Endothelial cell of umbilical vein (primary cell): ENCODE measurements around the gene YWHAG. TPM values are rescaled to one million over a fixed set of nuclear protein-coding genes. Genes with fewer than 3 reads are reported as not detected.
A peak's percentile ranks its signal among the peaks of the same experiment; 100 is the strongest.

Experiments used
- BruUV-seq: library from RNA; stranded (reverse); fragments of 400-500 nt; replicated peaks from 2 replicates; lab custom pipeline; 2021; lab: Mats Ljungman, UMichigan
- CTCF ChIA-PET: fragments of 300-600, 350-600 bp; sonication (Branson Sonifier 250); formaldehyde crosslinking; loops from one replicate; lab custom pipeline; 2021; ENCODE audit warnings: antibody characterized with exemption, inconsistent platforms; lab: Charles Lee
- POLR2A ChIA-PET: fragments of 300-600, 350-600 bp; sonication (Branson Sonifier 250); formaldehyde crosslinking; loops from one replicate; lab custom pipeline; 2021; ENCODE audit warnings: antibody characterized with exemption, inconsistent platforms; lab: Charles Lee
- DNase-seq: peaks from one replicate; pipeline ENCODE4 v3.0.0-alpha.2; 2011; ENCODE audit warnings: low read depth, low spot score
- FAIRE-seq: peaks from 2 replicates; lab custom pipeline; 2011; peaks lifted over from hg19 to GRCh38; lab: Jason Lieb, UNC
- H2AFZ ChIP-seq: 2 replicates; pipeline ENCODE4 v1.6.0; 2012; ENCODE audit warnings: low read depth, low read length, control low read depth, inconsistent platforms
- H3K27ac ChIP-seq: 2 replicates; pipeline ENCODE4 v1.5.1; 2011; ENCODE audit warnings: low read depth, mild to moderate bottlenecking, control low read depth, low read length, moderate library complexity; ENCODE audit not compliant: insufficient read depth
- H3K27me3 ChIP-seq, 2 experiments: 2 replicates each; pipeline versions ENCODE4 v1.6.0 to v1.6.1; 2011; ENCODE audit warnings: low read length in 2 of 2, mixed read lengths in 1 of 2; ENCODE audit not compliant: control insufficient read depth in 2 of 2, insufficient read depth in 2 of 2
- H3K36me3 ChIP-seq, 2 experiments: 2 replicates in 1 of 2; 3 replicates in 1 of 2; pipeline ENCODE4 v1.5.1; 2011; ENCODE audit warnings: low read length in 2 of 2, mild to moderate bottlenecking in 1 of 2, moderate library complexity in 1 of 2; ENCODE audit not compliant: control insufficient read depth in 2 of 2, insufficient read depth in 2 of 2; ENCODE audit errors: extremely low read depth in 1 of 2
- H3K4me1 ChIP-seq: 3 replicates; pipeline ENCODE4 v1.5.1; 2011; ENCODE audit warnings: mild to moderate bottlenecking, low read length; ENCODE audit not compliant: control insufficient read depth, insufficient read depth; ENCODE audit errors: extremely low read depth
- H3K4me2 ChIP-seq: 2 replicates; pipeline ENCODE4 v1.6.1; 2011; ENCODE audit warnings: low read length, control low read depth, mixed read lengths; ENCODE audit not compliant: insufficient read depth
- H3K4me3 ChIP-seq, 3 experiments: fragments of 200-600 bp in 1 of 3; sonication (generic), shearing (Covaris generic) in 1 of 3; replicated peaks in 1 of 3; 2 replicates each; pipeline ENCODE4 v1.5.1; 2011 to 2016; ENCODE audit warnings: control low read depth in 3 of 3, low read length in 3 of 3, mild to moderate bottlenecking in 2 of 3, inconsistent platforms in 1 of 3, low read depth in 1 of 3, moderate library complexity in 1 of 3; ENCODE audit not compliant: insufficient read depth in 1 of 3
- H3K79me2 ChIP-seq: 2 replicates; pipeline ENCODE4 v1.6.0; 2012; ENCODE audit warnings: low read length, inconsistent platforms; ENCODE audit not compliant: control insufficient read depth, insufficient read depth
- H3K9ac ChIP-seq: replicated peaks from 2 replicates; pipeline ENCODE3; 2011; ENCODE audit warnings: low read length, control low read depth; ENCODE audit not compliant: insufficient read depth; ENCODE audit errors: extremely low read depth
- H3K9me1 ChIP-seq: replicated peaks from 3 replicates; pipeline ENCODE4 v1.6.0; 2011; ENCODE audit warnings: mild to moderate bottlenecking, low read length; ENCODE audit not compliant: control insufficient read depth, insufficient read depth; ENCODE audit errors: extremely low read depth
- H3K9me3 ChIP-seq: replicated peaks from 2 replicates; pipeline ENCODE4 v1.5.1; 2012; ENCODE audit warnings: low read length, inconsistent platforms; ENCODE audit not compliant: control insufficient read depth, insufficient read depth
- H4K20me1 ChIP-seq: replicated peaks from 2 replicates; pipeline ENCODE3; 2011; ENCODE audit warnings: mild to moderate bottlenecking, low read length; ENCODE audit not compliant: control insufficient read depth, insufficient read depth; ENCODE audit errors: extremely low read depth
- EZH2 ChIP-seq: IDR thresholded peaks from 2 replicates; pipeline ENCODE4 v1.6.1; 2012; ENCODE audit warnings: borderline replicate concordance, low read depth, mild to moderate bottlenecking, moderate library complexity, low read length, inconsistent platforms; ENCODE audit not compliant: severe bottlenecking
- FOS ChIP-seq: IDR thresholded peaks from 2 replicates; pipeline ENCODE4 v1.6.1; 2011; ENCODE audit warnings: mild to moderate bottlenecking, low read length, moderate library complexity, borderline replicate concordance; ENCODE audit not compliant: insufficient read depth
- GATA2 ChIP-seq: IDR thresholded peaks from 2 replicates; pipeline ENCODE4 v1.7.0; 2011; ENCODE audit warnings: low read depth, mild to moderate bottlenecking, moderate library complexity, mixed read lengths, low read length; ENCODE audit not compliant: insufficient read length, insufficient read depth
- JUN ChIP-seq: IDR thresholded peaks from 2 replicates; pipeline ENCODE4 v1.6.1; 2011; ENCODE audit warnings: borderline replicate concordance, low read depth; ENCODE audit not compliant: insufficient read length, insufficient read depth
- MYC ChIP-seq: IDR thresholded peaks from one replicate; pipeline ENCODE4 v1.6.1; 2011; ENCODE audit warnings: mild to moderate bottlenecking, low read depth, low read length
- POLR2A ChIP-seq: IDR thresholded peaks from 2 replicates; pipeline ENCODE4 v1.6.1; 2012; ENCODE audit warnings: low read depth, mild to moderate bottlenecking, control low read depth, low read length
- POLR2AphosphoS5 ChIP-seq: IDR thresholded peaks from 2 replicates; pipeline ENCODE4 v1.6.1; 2012; ENCODE audit warnings: low read depth, mild to moderate bottlenecking, control low read depth, low read length, moderate library complexity; ENCODE audit not compliant: insufficient read depth
- dilution Hi-C: fragments of 300-500 bp; cut with MboI; formaldehyde crosslinking; loops from one replicate; pipeline ENCODE4 v1.15.0; 2019; ENCODE audit warnings: low sequenced_read_pairs; ENCODE audit not compliant: extremely low pct_ligation_motif_present
- intact Hi-C: fragments of 100-400 bp; cut with micrococcal nuclease; formaldehyde crosslinking; loops from one replicate; pipeline ENCODE4 v1.10.0; 2022
- polyA plus RNA-seq, 4 experiments: library from polyadenylated mRNA; depleted of rRNA in 3 of 4; stranded (reverse) in 3 of 4; unstranded in 1 of 4; fragments of >200 nt; gene quantifications; 2 replicates each; pipeline versions ENCODE4 v1.2.1 to v1.2.3, GENCODE V29; 2011 to 2012; ENCODE audit warnings: missing spikeins in 1 of 4
- total RNA-seq: library from RNA; stranded (reverse); gene quantifications from 2 replicates; pipeline ENCODE4 v1.2.3, GENCODE V29; 2021
- TF ChIP-seq, protein P1 (sequence below): IDR thresholded peaks from 2 replicates; pipeline ENCODE4 v1.6.1; 2011; ENCODE audit not compliant: insufficient read depth, insufficient read length
- TF ChIP-seq, protein P2 (sequence below), 2 donors: IDR thresholded peaks; 1 replicate in 1 of 2; 2 replicates in 1 of 2; pipeline ENCODE4 v1.5.1; 2011; ENCODE audit warnings: low read length in 2 of 2, mild to moderate bottlenecking in 2 of 2, moderate library complexity in 2 of 2, control low read depth in 1 of 2, inconsistent platforms in 1 of 2, low read depth in 1 of 2; ENCODE audit not compliant: insufficient read depth in 1 of 2; ENCODE audit errors: extremely low read depth in 1 of 2

The YWHAG gene
- total and polyA plus RNA-seq, 2 donors (not counting 3 experiments of a cell fraction or from before 2014, with no cell fraction given) = 55.6 to 205 TPM

DNA sequence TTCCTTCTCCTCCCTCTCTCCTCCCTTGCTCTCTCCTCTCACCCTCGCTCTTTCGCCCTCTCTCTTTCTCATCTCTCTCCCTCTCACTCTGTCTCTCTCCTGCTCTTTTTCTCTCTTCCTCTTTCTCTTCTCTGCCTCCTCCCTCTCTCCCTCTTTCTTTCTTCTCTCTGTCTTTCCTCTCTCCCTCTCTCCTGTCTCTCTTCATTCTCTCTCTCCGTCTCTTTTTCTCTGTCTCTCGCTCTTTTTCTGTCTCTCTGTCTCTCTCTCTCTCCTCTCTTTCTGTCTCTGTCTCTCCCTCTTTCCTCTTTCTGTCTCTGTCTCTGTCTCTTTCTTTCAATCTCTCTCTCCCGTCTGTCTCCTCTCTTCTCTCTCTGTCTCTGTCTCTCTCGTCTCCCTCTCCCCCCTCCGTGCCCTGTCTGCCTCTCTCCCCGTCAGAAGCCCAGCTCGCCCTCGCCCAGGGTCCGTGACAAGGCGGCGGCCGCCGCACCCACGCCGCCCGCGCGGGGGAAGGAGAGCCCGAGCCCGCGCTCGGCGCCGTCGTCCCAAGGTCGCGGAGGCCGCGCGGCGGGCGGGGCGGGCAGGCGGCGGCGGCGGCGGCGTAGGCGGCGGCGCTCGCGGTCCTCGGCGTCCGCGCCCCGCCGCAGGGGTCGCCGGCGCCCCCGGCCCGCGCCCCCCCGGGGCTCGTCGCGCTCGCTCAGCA is 77.6 kb downstream of the YWHAG start:
- H3K36me3 ChIP-seq = peaks cover 0 to 2% of the 10 kb centered on the region in 2 experiments
- no peaks in the 10 kb centered on the region for H3K9me1 ChIP-seq
- H2AFZ ChIP-seq = peak overlapping the region; percentile 60
- dilution Hi-C loops = no loop called here
- no peak for TF ChIP-seq MYC
- TF ChIP-seq EZH2 = peak; percentile 67
- no peak for TF ChIP-seq GATA2
- TF ChIP-seq, protein P1, sequence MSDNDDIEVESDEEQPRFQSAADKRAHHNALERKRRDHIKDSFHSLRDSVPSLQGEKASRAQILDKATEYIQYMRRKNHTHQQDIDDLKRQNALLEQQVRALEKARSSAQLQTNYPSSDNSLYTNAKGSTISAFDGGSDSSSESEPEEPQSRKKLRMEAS = no peak
- no peak for TF ChIP-seq FOS
- H3K4me3 ChIP-seq = peak overlapping the region in 1 of 3 experiments; percentile 42
- H4K20me1 ChIP-seq = no peaks in the 10 kb centered on the region
- no peak for DNase-seq
- POLR2A ChIA-PET = interaction anchor here (0.6 kb wide), 1 partner anchor 22 kb away, joined by 5 read pairs; no protein-coding TSS in a partner anchor
- H3K4me2 ChIP-seq = no peak overlapping the region
- no peak for FAIRE-seq
- H3K27me3 ChIP-seq = peaks cover 14 to 25% of the 10 kb centered on the region in 2 experiments
- H3K9me3 ChIP-seq = no peaks in the 10 kb centered on the region
- no peaks in the 10 kb centered on the region for H3K4me1 ChIP-seq
- no peaks in the 10 kb centered on the region for H3K79me2 ChIP-seq
- CTCF ChIA-PET = interaction anchor here (2.8 to 3.6 kb wide), 2 partner anchors 19 to 103 kb away, joined by 14 to 17 read pairs; no protein-coding TSS in a partner anchor
- BruUV-seq = no TSS peak
- H3K9ac ChIP-seq = no peak overlapping the region
- no peak overlapping the region for H3K27ac ChIP-seq
- intact Hi-C loops = no loop called here

DNA sequence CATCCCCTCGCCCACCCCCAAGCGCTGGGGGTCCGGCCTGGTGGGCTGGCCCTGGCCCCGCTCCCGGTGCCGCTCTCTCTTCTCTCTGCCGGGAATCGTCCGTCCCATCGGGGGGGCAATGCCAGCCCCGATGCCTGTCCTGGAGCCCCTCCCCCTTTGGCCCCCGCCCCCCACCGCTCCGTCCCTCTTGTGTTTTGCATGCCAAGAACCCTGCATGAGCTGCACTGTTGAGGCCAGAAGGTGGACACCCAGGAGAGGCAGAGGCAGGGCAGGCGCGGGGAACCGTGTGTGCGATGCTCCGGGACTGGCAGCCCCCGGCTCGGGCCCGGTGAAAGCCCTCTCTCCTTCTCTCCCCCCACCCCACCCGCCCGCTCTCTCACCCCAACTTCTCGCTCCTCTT is 78.4 kb downstream of the YWHAG start:
- H2AFZ ChIP-seq = no peak overlapping the region
- no peak for TF ChIP-seq EZH2
- TF ChIP-seq POLR2A = no peak
- TF ChIP-seq FOS = no peak
- TF ChIP-seq GATA2 = no peak
- TF ChIP-seq JUN = no peak
- TF ChIP-seq, protein P1 = no peak
- TF ChIP-seq, protein P2, sequence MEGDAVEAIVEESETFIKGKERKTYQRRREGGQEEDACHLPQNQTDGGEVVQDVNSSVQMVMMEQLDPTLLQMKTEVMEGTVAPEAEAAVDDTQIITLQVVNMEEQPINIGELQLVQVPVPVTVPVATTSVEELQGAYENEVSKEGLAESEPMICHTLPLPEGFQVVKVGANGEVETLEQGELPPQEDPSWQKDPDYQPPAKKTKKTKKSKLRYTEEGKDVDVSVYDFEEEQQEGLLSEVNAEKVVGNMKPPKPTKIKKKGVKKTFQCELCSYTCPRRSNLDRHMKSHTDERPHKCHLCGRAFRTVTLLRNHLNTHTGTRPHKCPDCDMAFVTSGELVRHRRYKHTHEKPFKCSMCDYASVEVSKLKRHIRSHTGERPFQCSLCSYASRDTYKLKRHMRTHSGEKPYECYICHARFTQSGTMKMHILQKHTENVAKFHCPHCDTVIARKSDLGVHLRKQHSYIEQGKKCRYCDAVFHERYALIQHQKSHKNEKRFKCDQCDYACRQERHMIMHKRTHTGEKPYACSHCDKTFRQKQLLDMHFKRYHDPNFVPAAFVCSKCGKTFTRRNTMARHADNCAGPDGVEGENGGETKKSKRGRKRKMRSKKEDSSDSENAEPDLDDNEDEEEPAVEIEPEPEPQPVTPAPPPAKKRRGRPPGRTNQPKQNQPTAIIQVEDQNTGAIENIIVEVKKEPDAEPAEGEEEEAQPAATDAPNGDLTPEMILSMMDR (IDR thresholded peaks at IDR 0.05; ENCODE audit: extremely low read depth in 1 of 2, insufficient read depth in 1 of 2, low read depth in 1 of 2, low read length in 2 of 2) = no peak
- no peak for TF ChIP-seq MYC
- TF ChIP-seq POLR2AphosphoS5 = no peak
- H3K4me3 ChIP-seq = no peak overlapping the region
- H3K4me1 ChIP-seq = no peaks in the 10 kb centered on the region
- no peaks in the 10 kb centered on the region for H3K9me3 ChIP-seq
- dilution Hi-C loops (no loop called here), intact Hi-C loops (no loop called here)
- BruUV-seq = no TSS peak
- H3K79me2 ChIP-seq = no peaks in the 10 kb centered on the region
- no peak overlapping the region for H3K4me2 ChIP-seq
- DNase-seq (no peak), FAIRE-seq (no peak)
- H3K9me1 ChIP-seq = no peaks in the 10 kb centered on the region
- H3K27me3 ChIP-seq = peaks cover 14 to 25% of the 10 kb centered on the region in 2 experiments
- POLR2A ChIA-PET = no interaction called here
- H3K9ac ChIP-seq = no peak overlapping the region
- H3K36me3 ChIP-seq = no peaks in the 10 kb centered on the region
- no peaks in the 10 kb centered on the region for H4K20me1 ChIP-seq
- CTCF ChIA-PET = interaction anchor here (0.8 to 3.6 kb wide), 2 partner anchors 9 to 18 kb away, joined by 3 to 17 read pairs; no protein-coding TSS in a partner anchor
- no peak overlapping the region for H3K27ac ChIP-seq
